GM18861 (cell line): Measurements from ENCODE around the gene FKBP1A.

ENCODE experiments used
- ATAC-seq: cut with Tn5 transposase; IDR thresholded peaks from one replicate; pipeline ENCODE4 v1.9.1; 2021; ENCODE audit not compliant: unreplicated experiment

Gene FKBP1A

GRCh38 chr20:1388741-1389483, 3.9 kb downstream of the FKBP1A start:
- no peak for ATAC-seq

- ATAC-seq, result no peak
Observed at GRCh38 chr20:1388253-1388652, 4.6 kb downstream of the FKBP1A start.

GRCh38 chr20:1386323-1386722, 6.5 kb downstream of the FKBP1A start:
- no peak for ATAC-seq

- no peak for ATAC-seq
Observed at GRCh38 chr20:1383623-1384404, 9.0 kb downstream of the FKBP1A start.

- no peak for ATAC-seq
Observed at GRCh38 chr20:1382670-1383069, 10.2 kb downstream of the FKBP1A start.

GRCh38 chr20:1381753-1382591, 10.9 kb downstream of the FKBP1A start:
- ATAC-seq, result no peak

GRCh38 chr20:1378735-1379125, 14.1 kb downstream of the FKBP1A start:
- ATAC-seq, result no peak

GRCh38 chr20:1377984-1378734, 14.7 kb downstream of the FKBP1A start:
- no peak for ATAC-seq

GRCh38 chr20:1377341-1377871, 15.4 kb downstream of the FKBP1A start:
- no peak for ATAC-seq

GRCh38 chr20:1376408-1377270, 16.2 kb downstream of the FKBP1A start:
- no peak for ATAC-seq

- no peak for ATAC-seq
Observed at GRCh38 chr20:1376007-1376406, 16.8 kb downstream of the FKBP1A start.

- no peak for ATAC-seq
Observed at GRCh38 chr20:1375515-1375914, 17.3 kb downstream of the FKBP1A start.

- no peak for ATAC-seq
Observed at GRCh38 chr20:1374246-1374645, 18.6 kb downstream of the FKBP1A start.

GRCh38 chr20:1373614-1374013, 19.2 kb downstream of the FKBP1A start:
- ATAC-seq, result no peak

GRCh38 chr20:1373036-1373435, 19.8 kb downstream of the FKBP1A start:
- no peak for ATAC-seq

GRCh38 chr20:1371830-1372539, 20.9 kb downstream of the FKBP1A start:
- ATAC-seq, result no peak

GRCh38 chr20:1371202-1371782, 21.6 kb downstream of the FKBP1A start:
- no peak for ATAC-seq

- ATAC-seq, result no peak
Observed at GRCh38 chr20:1370548-1371110, 22.2 kb downstream of the FKBP1A start.
